Heart left ventricle (tissue), 16 donors: Measurements from ENCODE around the gene ZNF70. TPM values are rescaled to one million over a fixed set of nuclear protein-coding genes. Genes with fewer than 3 reads are reported as not detected.
A peak's percentile ranks its signal among the peaks of the same experiment; 100 is the strongest.

ENCODE experiments used
- ATAC-seq, 4 donors: fragments of 200-7000 bp; cut with Tn5 transposase; one replicate each; pipeline ENCODE4 v1.9.1; 2020 to 2022; ENCODE audit warnings: moderate library complexity in 4 of 4, mild to moderate bottlenecking in 3 of 4, moderate number of reproducible peaks in 1 of 4
- DNase-seq, 5 donors: peaks; one replicate each; pipeline ENCODE4 v3.0.0-alpha.2; 2020
- H3K27ac ChIP-seq, 12 donors: fragments of 200-600 bp; sonication (generic) in 4 of 12; one replicate each; pipeline versions ENCODE4 v1.5.0 to v1.8.0; 2016 to 2022; ENCODE audit warnings: mild to moderate bottlenecking in 2 of 12
- H3K27me3 ChIP-seq, 9 donors: fragments of 200-600 bp; sonication (generic) in 2 of 9; one replicate each; pipeline versions ENCODE4 v1.5.1 to v1.8.0; 2016 to 2022; ENCODE audit warnings: mild to moderate bottlenecking in 3 of 9
- H3K36me3 ChIP-seq, 9 donors: fragments of 200-600 bp; sonication (generic) in 2 of 9; one replicate each; pipeline versions ENCODE4 v1.5.0 to v1.8.0; 2018 to 2022; ENCODE audit warnings: mild to moderate bottlenecking in 2 of 9
- H3K4me1 ChIP-seq, 12 donors: fragments of 200-600 bp; sonication (generic) in 4 of 12; one replicate each; pipeline versions ENCODE4 v1.5.0 to v1.8.0; 2016 to 2022; ENCODE audit warnings: mild to moderate bottlenecking in 3 of 12
- H3K4me3 ChIP-seq, 12 donors: fragments of 200-600 bp; sonication (generic) in 4 of 12; one replicate each; pipeline versions ENCODE4 v1.5.0 to v1.8.0; 2017 to 2022; ENCODE audit warnings: mild to moderate bottlenecking in 9 of 12, moderate library complexity in 4 of 12
- H3K9me3 ChIP-seq, 12 donors: fragments of 200-600 bp; sonication (generic) in 4 of 12; one replicate each; pipeline versions ENCODE4 v1.5.0 to v1.8.0; 2016 to 2022; ENCODE audit warnings: mild to moderate bottlenecking in 1 of 12
- POLR2A ChIP-seq, 2 donors: fragments of 450-650 bp; IDR thresholded peaks; one replicate each; pipeline ENCODE4 v1.6.1; 2017; ENCODE audit warnings: antibody characterized with exemption in 2 of 2, mild to moderate bottlenecking in 2 of 2, moderate library complexity in 2 of 2
- WGBS, 4 donors: extraction: QIAGEN DNeasy Blood & Tissue Kit in 2 of 4; methylation state at CpG; one replicate each; pipeline versions ENCODE4 v1.1.5 to v1.1.7; 2013 to 2018; 5-methylcytosine and 5-hydroxymethylcytosine counted together
- intact Hi-C, 10 donors: fragments of 100-400 bp; cut with DNase I; formaldehyde crosslinking; loops; one replicate each; pipeline versions ENCODE4 v1.11.1 to v1.14.2; 2022
- polyA plus RNA-seq, 2 donors: library from polyadenylated mRNA; stranded (reverse); fragments of 200-250 nt; gene quantifications; one replicate each; pipeline ENCODE4 v1.2.3, GENCODE V29; 2013
- total RNA-seq, 9 donors: library from RNA; depleted of rRNA in 2 of 9; stranded (reverse); fragments of >200 nt in 2 of 9; fragmentation: NEBNext Ultra II Directional in 3 of 9; extraction: Animal tissue kit (Norgen Biotek cat#: 25700) in 3 of 9; gene quantifications; one replicate each; pipeline versions ENCODE4 v1.1.0 to v1.2.4, GENCODE V29; 2016 to 2023
- TF ChIP-seq, protein P1 (sequence below), 12 donors: fragments of 200-600 bp; sonication (generic) in 4 of 12; IDR thresholded peaks; one replicate each; pipeline versions ENCODE4 v1.5.0 to v1.8.0; 2018 to 2022; ENCODE audit warnings: antibody characterized with exemption in 12 of 12, mild to moderate bottlenecking in 5 of 12
- donor health status: ischemic (EF 13 %, LVEDD 7.1; RV severe dilation, severe dysfunction).
- donor health status: healthy with polysubstance abuse.
- donor health status: DM: no; HTN: yes; CAD: no.
- donor health status: DM: no; HTN: no; CAD: no.
- donor health status: ischemic (EF 25% LVEDD 6.9; RV normal size, moderate dysfunction).
- donor health status: ischemic (EF 25% LVEDD 5.7; RV mildly dilated, moderate dysfunction).
- donor health status: healthy.
- donor health status: DM: yes; HTN: yes; CAD: no.
- donor health status: ischemic (EF 35%, LVEDD 5.7; RV mildly dilated, moderate dysfunction).
- donor health status: nonischemic (EF 11% LVEDD 7.7; RV severe dilation, severe dysfunction).
- donor health status: DM: yes; HTN: yes; CAD: no.
- donor health status: PGD.
- donor health status: ischemic (EF 29% LVEDD 5.4; RV normal size, mild dysfunction).
- donor health status: nonischemic (EF 23%, LVEDD 6.1; RV moderate dilation, normal function).

ZNF70 gene
- total and polyA plus RNA-seq, 11 donors = 1.6 to 4.6 (median 3.0) TPM

DNA sequence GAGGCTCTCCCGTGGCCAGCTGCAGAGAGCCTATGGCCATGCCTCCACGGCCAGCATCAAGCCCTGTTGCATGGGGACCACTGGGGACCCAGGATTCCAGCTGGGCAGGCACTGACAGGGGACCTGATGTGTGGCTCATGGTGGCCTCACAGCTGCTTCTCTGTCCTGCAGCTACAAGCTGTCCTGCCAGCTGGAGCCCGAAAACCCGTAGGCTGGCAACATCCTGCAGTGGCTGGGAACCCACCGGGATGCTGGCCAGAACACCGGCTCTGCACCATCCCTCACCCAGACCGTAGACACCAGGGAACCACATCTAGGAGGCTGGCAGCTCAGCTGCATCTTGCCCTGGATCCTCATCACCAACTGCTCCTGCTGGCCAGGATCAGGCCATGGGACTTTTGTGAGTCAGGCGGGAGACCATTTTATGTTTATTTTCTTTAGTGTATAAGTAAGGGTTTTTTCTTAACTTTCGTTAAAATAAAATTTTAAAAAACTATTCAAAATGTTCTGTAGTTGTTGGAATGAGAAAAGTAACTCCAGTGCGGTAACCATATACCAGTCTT lies 52.2 kb downstream of the ZNF70 start:
- Histone ChIP-seq H3K4me3 (no peak overlapping the region), H3K27me3 (no peaks in the 10 kb centered on the region), H3K9me3 (no peaks in the 10 kb centered on the region), H3K27ac (no peak overlapping the region), H3K4me1 (peaks cover 0 to 28% (median 0%) of the 10 kb centered on the region in 12 donors), H3K36me3 (peaks cover 0 to 73% (median 62%) of the 10 kb centered on the region in 9 donors)
- intact Hi-C loops = no loop called here
- no peak for DNase-seq
- WGBS, 4 donors = 92 to 96% (median 94%) methylated on average over 9 to 10 of the region's 10 CpGs
- ATAC-seq = no peak
- TF ChIP-seq, protein P1, sequence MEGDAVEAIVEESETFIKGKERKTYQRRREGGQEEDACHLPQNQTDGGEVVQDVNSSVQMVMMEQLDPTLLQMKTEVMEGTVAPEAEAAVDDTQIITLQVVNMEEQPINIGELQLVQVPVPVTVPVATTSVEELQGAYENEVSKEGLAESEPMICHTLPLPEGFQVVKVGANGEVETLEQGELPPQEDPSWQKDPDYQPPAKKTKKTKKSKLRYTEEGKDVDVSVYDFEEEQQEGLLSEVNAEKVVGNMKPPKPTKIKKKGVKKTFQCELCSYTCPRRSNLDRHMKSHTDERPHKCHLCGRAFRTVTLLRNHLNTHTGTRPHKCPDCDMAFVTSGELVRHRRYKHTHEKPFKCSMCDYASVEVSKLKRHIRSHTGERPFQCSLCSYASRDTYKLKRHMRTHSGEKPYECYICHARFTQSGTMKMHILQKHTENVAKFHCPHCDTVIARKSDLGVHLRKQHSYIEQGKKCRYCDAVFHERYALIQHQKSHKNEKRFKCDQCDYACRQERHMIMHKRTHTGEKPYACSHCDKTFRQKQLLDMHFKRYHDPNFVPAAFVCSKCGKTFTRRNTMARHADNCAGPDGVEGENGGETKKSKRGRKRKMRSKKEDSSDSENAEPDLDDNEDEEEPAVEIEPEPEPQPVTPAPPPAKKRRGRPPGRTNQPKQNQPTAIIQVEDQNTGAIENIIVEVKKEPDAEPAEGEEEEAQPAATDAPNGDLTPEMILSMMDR (IDR thresholded peaks at IDR 0.05) = no peak
- no peak for TF ChIP-seq POLR2A (IDR thresholded peaks at IDR 0.05)

DNA sequence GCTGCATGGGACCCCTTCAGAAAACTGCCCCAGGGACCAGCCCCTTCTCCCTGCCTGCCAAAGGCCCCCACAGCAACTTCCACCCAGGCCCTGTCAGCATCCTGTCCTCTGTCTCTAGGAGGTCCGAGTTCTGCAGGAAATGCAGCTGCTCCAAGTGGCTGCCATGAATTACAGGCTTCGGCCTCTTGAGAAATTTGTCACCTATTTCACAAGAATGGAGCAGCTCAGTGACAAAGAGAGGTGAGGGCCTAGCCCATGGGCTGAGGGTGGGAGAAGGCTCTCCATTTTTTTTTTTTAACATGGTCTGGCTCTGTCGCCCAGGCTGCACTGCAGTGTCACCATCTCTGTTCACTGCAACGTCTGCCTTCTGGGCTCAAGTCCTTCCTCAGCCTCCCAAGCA lies 52.8 kb downstream of the ZNF70 start:
- DNase-seq = no peak
- 71 to 88% (median 77%) methylated on average over 4 of the region's 4 CpGs for WGBS, 4 donors
- Histone ChIP-seq H3K9me3 (no peaks in the 10 kb centered on the region), H3K27ac (no peak overlapping the region), H3K4me1 (peaks cover 0 to 28% (median 0%) of the 10 kb centered on the region in 12 donors), H3K36me3 (peaks cover 0 to 73% (median 59%) of the 10 kb centered on the region in 9 donors), H3K4me3 (no peak overlapping the region), H3K27me3 (no peaks in the 10 kb centered on the region)
- ATAC-seq = no peak
- intact Hi-C loops = no loop called here
- TF ChIP-seq, protein P1 (IDR thresholded peaks at IDR 0.05) = no peak
- no peak for TF ChIP-seq POLR2A (IDR thresholded peaks at IDR 0.05)

DNA sequence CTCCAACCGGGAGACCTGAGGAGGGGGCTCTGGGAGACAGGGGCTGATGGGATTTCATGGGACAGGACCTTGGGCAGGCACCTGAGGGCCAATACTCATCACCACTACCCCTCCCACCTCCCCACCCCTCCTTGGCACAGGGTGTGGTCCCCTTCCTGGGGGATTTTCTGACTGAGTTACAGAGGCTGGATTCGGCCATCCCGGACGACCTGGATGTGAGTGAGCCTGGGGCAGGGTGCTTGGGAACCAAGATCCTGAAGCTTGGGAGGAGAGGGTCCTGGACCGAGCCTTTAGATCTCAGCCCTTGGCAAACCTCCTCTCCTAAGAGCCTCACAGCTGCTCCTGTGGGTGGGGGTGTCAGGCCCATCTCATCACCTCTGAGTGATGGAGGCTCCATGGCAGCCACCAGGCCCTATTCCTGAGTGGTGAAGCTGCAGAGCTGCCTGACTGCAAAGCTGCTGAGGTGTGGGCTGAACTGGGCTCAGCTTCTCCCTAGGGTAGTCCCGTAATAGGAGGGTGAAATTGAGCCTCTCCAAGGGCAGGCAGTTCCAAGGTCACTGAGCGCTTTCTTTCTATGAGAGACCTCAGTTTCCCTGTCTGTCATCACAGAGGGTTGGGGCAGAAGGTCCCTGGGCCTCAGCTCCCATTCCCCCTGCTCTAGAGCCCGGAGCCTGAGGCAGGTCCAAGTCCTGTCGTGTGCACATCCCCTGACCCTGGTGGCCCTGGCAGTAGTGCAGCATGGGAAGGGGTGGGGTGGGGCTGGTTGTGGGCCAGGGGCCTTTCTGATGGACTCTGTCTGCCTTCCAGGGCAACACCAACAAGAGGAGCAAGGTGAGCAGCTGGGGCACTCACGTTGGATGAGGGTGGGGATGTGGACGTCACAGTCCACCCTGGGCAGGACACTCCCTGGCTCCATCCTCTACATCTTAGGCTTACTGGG lies 53.6 kb downstream of the ZNF70 start:
- Histone ChIP-seq H3K4me1 (peaks cover 0 to 28% (median 0%) of the 10 kb centered on the region in 12 donors), H3K36me3 (peaks cover 0 to 69% (median 54%) of the 10 kb centered on the region in 9 donors), H3K27ac (peak overlapping the region in 1 of 12 donors; percentile 89), H3K9me3 (no peaks in the 10 kb centered on the region), H3K27me3 (no peaks in the 10 kb centered on the region), H3K4me3 (peak overlapping the region in 2 of 12 donors; percentile 7 to 41)
- ATAC-seq = no peak
- 84 to 92% (median 91%) methylated on average over 8 to 11 of the region's 11 CpGs for WGBS, 4 donors
- no peak for DNase-seq
- TF ChIP-seq, protein P1 (IDR thresholded peaks at IDR 0.05) = no peak
- TF ChIP-seq POLR2A (IDR thresholded peaks at IDR 0.05) = no peak
- intact Hi-C loops = no loop called here

DNA sequence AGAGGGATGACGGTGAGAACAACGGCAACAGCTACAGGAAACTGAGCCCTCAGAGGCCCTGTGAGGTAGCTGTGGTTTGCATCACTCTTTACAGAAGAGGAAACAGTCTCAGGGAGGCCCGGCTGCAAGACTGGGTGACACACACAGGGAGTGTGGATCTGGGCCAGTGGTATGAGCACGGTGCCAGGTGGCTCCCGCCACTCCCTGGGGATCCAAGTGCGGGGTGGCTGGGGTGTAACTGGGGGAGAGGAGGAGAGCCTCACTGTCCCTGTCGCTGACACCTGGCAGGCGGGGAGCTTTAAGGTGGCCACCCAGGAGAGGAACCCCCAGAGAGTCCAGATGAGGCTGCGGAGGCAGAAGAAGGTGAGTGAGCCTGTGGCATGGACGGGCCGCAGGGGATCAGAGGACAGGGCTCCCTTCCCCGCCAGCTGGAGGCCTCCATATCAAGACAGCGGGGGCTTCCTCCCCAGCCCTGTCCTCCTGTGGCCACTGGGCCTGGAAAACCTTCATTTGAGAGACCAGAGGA lies 54.5 kb downstream of the ZNF70 start:
- Histone ChIP-seq H3K36me3 (peaks cover 0 to 66% (median 49%) of the 10 kb centered on the region in 9 donors), H3K9me3 (no peaks in the 10 kb centered on the region), H3K4me1 (peaks cover 0 to 28% (median 0%) of the 10 kb centered on the region in 12 donors), H3K27ac (peak overlapping the region in 2 of 12 donors; percentile 22 to 89), H3K4me3 (peak overlapping the region in 2 of 12 donors; percentile 7 to 41), H3K27me3 (no peaks in the 10 kb centered on the region)
- intact Hi-C loops = no loop called here
- TF ChIP-seq POLR2A (IDR thresholded peaks at IDR 0.05) = no peak
- TF ChIP-seq, protein P1 (IDR thresholded peaks at IDR 0.05) = no peak
- ATAC-seq (peak in 3 of 4 donors; percentile 60 to 71 (median 67)), DNase-seq (peak in 2 of 5 donors; percentile 30 to 48)
- WGBS, 4 donors = 68 to 83% (median 76%) methylated on average over 11 to 13 of the region's 13 CpGs
